MM.1S (cell line): ENCODE data around the gene IRAK1BP1.

Source experiments
- CTCF ChIP-seq: fragments of 300-600 bp; sonication (generic); IDR thresholded peaks from 2 replicates; pipeline ENCODE4 v1.5.1; 2016; ENCODE audit warnings: antibody characterized with exemption, low read length, mixed read lengths
- EZH2 ChIP-seq: fragments of 300-600 bp; sonication (generic); optimal IDR thresholded peaks from 2 replicates; pipeline ENCODE3; 2017; ENCODE audit warnings: low read depth, mild to moderate bottlenecking, antibody characterized with exemption, low read length, mixed read lengths
- EZH2phosphoT487 ChIP-seq: fragments of 300-600 bp; sonication (generic); IDR thresholded peaks from 2 replicates; pipeline ENCODE4 v1.6.1; 2018; ENCODE audit warnings: antibody characterized with exemption, low read length

- TF ChIP-seq CTCF (no peak), EZH2 (no peak), EZH2phosphoT487 (no peak)
These were observed 81.4 kb downstream of the IRAK1BP1 start for GRCh38 chr6:78948785-78949184.
